ENCODE measurements around the gene GALR1.
"Not testable (repeated sequence)": the region's sequence is repeated elsewhere in the genome, so short reads cannot be mapped to it uniquely, and the experiment has no call there.

GALR1 gene, protein sequence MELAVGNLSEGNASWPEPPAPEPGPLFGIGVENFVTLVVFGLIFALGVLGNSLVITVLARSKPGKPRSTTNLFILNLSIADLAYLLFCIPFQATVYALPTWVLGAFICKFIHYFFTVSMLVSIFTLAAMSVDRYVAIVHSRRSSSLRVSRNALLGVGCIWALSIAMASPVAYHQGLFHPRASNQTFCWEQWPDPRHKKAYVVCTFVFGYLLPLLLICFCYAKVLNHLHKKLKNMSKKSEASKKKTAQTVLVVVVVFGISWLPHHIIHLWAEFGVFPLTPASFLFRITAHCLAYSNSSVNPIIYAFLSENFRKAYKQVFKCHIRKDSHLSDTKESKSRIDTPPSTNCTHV

DNA sequence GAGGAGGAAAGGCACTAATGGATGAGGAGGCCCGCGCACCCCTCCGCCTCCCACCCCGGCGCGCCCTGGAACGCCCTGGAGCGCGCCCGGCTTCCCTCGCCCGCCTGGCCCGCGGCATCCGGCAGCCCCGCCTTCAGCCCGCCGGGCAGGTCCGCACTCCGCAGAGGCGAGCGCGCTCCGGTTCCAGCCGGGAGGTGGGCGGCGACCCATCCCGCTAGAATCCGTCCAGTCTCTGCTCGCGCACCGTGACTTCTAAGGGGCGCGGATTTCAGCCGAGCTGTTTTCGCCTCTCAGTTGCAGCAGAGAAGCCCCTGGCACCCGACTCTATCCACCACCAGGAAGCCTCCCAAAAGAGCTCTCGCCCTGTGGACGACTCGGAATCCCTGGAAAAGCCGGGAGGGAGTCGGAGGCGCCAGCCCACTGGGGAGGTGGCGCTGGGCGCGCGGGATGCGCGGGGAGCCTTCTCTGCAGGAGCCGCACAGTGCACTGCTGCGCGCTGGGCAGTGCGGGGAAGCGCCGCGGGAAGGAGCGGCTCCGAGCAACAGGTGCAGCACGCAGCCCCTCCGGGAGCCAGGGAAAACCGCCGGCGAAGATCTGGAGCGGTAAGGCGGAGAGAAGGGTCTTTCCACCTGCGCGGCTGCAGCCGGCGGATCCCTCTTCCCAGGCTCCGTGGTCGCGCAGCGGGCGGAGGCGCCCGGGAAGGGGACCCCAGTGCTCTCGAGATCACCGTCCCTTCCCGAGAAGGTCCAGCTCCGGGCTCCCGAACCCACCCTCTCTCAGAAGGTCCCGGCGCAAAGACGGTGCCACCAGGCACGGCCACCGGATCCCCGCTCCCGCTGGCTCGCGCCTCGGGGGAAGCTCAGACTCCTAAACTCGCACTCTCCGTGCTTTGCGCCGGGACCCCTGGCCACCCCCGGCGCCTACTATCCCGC, at the start of gene GALR1:
TSS of gene GALR1 (plus strand) at position 280 of the 932 bp plus-strand sequence. CDS start 701 bp downstream, outside the sequence.
- DNase-seq, result no peak

DNA sequence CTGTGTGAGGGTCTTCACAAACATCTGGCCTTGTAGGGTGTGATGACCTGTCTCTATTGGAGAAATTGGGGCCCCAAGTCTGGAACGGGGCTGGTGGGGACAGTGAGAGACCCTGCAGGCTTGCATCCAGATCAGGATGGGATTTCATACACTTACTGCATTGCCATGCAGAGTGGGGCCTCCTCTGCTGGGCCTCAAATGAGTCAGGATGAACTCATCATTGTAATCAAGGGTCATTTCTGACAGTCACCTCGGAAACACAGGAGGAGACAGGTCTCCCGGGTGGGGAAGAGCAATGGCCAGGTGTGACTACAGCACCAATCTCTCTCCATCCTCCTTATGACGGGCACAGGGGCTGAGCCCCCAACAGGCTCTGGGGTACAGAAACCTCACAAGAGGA, 48.1 kb upstream of the GALR1 start:
- DNase-seq, result no peak

DNA sequence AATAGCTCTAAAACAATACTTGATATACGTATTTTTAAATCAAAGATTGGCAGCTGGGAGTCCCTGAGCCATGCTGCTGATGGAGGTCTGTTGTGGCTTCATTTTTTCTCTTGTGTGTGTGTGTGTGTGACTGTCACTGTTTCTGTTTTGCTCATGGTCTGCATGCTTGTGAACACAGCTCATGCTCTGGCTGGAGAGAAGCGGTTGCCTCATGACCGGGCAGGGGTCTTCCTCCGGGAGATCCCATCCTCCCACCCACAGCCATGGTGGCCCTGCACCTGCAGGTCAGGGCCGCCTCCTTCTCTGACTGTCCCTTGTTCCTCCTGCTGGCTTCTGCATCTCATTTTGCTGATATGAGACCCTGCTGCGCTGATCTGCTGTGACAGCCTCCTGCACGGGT, 47.3 kb upstream of the GALR1 start:
- DNase-seq, result no peak

DNA sequence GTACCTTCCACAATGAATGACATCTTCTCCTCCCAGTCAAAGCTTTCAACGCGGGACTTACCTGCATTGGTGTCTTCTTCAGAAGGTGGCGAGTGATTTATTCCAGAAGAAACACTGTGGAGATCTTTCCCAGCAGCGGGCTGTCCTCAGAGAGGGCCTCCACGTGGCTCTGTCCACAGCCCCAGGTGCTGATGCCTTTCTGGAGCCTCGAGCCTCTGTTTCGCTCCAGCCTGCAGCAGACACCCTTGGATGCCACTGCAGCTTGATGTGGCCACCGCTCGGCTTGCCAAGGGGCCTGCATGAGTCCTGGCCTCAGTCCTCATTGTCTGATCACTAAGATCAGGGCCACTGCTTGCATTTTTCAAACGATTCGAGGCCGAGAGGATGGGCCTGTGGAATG, 46.6 kb upstream of the GALR1 start:
- DNase-seq, result no peak

DNA sequence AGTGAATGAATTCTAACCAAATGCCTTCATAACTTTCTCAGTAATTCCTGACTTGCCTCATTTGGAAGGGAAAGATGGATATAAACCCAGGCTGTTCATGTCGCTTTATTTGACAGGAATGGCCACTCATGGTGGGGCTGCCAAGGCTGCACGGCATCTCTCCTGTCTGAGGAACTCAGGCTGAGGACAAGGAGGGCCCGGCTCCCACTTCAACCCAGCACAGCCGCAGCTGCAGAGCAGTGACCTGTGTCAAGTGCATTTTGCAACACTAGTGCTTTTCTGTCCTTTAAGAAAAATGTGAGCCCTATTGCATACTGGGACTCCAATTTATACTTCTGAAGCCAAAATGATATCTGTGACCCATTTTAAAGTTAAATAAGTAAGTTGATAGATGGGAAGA, 45.8 kb upstream of the GALR1 start:
- no peak for DNase-seq

DNA sequence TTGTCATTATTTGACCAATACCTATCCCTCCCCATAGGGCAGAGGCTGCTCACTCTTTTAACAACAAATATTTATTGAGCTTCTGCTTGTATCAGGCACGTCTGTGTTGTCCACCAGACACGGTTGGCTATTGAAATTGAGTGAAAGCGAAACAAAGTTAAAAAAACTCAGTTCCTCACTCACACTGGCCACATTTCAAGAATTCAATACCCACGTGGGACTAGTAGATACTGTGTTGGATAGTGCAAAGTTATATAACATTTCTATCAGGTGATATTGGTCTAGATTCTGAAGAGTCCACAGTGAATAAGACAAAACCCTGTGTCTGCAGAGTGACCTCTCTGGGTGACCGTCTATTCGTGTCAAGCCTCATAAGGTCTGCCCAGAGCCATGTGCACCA, 43.9 kb upstream of the GALR1 start:
- DNase-seq, result no peak

DNA sequence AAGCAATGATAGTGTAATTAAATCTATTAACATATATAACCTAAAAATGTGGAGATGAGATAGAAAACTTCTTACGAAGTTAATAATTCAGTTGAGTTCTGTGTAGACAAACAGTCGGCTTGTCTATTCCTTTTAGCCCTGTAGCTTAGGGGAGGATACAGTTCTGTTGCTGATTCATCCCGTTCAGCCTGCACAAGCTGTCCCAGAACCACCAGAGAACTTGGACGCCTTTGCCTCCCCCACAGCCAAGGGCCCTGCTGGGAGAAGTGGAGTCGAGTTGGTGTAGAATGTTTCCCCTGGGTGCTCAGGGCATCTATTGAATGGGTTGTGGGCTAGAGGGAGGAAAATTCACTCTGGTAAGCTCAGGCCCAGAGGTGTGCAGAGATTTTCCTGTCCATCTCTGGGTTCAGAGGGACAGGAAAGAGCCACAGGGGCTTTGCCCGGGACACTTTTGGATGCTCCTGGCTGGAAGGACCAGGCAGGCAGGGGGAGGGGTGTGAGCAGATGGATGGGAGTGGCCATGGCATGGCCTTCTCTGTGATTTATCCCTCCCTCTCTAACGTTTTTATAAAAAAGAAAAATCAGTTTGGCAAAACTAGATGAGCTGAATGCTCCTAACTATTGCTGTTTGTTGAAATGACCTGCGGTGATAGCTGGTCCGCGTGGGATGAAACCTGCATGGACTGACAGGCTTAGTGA, 42.8 kb upstream of the GALR1 start:
- no peak for DNase-seq

DNA sequence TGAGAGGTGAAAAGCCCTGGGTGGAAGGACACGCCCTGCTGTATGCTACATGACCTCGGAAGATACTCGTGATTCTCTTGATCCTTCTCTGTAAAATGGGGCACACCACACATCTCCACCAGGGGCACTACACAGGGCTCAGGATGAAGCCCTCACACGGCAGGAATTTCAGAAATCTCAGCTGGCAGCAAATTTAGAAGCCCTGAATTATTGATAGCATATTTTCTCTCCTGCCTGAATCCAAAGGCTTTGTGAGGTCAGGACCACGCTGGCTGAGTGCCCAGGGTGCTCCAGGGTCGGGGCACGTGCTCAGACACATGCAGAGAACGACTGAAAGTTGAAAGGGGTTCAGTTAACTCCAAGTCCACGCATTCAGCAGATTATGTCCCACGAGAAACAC, 42.1 kb upstream of the GALR1 start:
- DNase-seq, result no peak

DNA sequence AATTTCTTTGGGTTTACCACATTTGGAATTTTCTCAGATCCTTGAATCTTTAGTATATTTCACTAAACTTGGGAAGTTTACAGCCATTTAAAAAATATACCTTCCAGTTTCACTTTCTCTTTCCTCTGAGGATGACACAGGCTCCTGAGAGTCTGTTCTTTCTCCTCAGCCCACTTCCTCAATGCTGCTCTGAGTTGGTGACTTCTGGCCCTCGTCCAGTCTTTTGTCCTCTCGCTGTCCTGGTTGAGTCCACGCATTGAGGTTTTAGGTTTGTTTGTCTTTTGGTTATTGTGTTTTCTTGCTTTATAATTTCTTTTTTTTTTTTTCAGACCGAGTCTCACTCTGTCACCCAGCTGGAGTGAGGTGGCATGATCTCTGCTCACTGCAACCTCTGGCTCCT, 40.7 kb upstream of the GALR1 start:
- no peak for DNase-seq

DNA sequence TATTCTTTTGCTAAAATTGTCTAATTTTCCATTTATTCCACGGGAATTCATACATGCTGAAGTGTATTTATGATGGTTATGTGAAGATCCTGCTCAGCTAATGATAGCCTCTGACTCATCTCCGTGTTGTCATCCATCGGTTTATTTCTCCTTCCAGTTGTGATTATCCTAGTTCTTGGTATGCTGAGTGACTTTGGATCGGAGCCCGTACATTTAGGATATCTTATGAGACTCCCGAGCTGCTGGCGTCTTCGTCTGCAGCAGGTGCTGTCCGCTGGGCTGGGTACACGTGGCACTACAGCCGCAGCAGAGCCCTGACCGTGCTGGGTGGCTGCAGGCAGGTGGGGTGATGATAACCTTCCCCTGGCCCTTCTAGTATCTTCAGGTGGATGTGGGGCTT, 40.1 kb upstream of the GALR1 start:
- no peak for DNase-seq

DNA sequence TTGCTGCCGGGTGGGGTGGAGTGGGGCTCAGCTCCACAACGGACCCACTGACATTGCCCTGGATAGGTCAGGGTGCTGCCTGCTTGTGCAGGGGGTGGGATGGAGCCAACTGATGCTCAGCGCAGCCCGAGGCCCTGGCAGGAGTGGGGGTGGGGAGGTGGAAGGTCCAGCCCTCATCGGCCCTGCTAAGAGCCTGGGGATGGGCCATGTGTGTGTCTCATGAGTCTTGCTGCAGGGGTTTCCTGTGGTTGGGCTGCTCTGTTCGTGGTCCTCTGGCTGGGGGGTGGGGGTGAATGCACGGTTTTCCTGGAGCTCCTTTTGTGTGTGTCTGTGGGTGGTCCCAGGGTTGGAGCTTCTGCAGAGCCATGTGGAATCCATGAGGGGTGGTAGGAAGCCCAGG, 39.4 kb upstream of the GALR1 start:
- no peak for DNase-seq

DNA sequence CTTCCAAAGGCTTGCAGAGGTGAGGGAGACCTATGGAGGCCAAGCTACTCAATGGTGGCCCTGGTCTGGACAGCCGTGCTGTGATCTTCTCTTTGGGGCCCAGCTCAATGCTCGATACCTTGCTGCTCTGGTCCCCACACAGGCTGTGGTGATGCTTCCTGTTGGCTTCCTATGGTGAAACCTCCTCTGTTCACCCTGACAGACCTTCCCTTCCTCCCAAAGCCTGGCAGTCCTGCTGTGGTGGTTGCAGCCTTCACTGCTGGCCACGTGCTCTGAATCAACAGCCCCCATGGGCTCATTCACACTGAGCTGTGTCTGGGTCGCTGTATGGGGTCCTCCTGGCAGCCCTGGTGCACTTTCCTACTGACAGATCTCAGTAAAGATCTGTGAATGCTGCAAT, 31.0 kb upstream of the GALR1 start:
- no peak for DNase-seq

DNA sequence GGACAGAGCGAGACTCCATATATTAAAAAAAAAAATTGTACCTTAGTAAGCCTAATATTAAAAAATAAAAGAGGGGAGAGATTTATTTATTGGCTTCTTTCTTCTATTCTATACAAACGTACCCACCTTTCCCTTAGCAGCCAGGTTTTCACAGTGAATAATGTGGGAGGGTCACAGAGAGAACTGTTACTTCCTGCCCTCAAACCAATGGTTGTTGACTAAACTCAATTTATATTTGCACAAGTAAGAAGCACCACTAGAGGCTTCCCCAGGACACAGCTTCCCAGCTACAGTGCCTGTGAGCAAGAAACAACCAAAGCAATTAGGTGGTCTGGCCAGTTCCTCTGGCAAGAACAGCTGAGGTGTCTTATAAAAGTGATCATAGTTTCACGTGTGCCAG, 28.9 kb upstream of the GALR1 start:
- no peak for DNase-seq

DNA sequence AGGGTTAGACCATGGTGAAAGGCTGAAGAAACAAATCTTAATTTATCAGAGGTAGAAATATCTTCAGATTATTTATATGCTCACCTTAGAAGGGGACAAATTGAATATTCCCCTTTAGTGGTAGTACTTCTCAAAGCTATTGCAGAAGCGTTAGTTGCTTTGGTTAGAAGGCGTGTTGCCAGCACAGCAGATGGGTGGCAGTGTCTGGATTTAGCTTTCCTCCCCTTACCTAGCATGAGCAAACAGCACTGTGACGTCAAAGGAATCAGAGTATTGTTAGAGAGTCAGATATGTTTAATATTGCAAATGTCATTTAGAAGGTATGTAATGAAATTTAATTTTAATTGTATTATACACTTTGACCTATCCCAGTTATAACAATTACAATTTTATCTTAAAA, 27.2 kb upstream of the GALR1 start:
- no peak for DNase-seq

DNA sequence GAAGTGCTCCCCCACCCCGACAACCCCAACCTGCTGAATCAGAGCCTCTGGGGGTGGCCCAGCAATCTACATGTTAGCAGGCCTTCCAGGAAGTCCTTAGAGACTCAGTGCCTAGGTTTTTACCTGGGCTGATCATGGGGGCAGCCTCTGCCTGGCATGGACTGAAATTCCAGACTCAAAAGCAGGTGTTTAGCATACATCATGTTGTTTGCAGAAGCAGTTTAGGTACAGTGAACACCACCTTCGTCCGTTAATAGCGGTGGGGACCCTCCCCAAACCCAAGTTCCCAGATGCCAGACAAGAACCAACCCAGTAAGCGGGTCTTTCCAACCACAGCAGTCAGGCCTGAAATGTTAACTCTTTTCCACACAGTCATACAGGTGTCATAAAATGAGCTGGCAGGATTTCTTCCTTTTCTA, 26.4 kb upstream of the GALR1 start:
- no peak for DNase-seq

DNA sequence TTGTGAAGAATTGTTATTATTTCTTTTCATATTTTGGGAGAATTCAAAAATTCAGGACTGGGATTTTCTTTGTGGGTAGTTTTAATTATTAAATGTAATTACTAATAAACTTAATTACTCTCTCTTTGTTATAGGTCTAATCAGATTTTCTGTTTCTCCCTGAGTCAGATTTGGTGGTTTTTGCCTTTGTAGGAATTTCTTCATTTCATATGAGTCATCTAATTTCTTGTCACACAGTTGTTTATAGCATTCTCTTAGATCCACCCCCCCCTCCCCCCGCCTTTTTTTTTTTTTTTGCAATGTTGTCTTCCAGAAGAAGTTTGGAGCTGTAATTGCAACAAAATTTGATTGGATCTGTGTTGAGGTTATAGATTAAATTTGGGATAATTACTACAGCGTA, 26.0 kb upstream of the GALR1 start:
- no peak for DNase-seq

DNA sequence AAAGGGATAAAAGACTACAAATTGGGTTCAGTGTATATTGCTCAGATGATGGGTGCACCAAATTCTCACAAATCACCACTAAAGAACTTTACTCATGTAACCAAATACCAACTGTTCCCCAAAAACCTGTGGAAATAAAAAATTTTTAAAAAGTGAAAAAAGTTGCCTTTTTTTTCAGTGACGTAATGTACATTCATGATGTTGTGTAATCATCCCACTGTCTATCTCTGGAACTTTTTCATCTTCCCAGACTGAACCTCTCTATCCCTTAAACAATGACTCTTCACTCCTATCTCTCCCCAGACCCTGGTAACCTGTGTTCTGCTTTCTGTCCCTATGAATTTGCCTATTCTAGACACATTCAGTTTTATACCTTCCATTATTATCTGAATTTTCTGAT, 19.0 kb upstream of the GALR1 start:
- no peak for DNase-seq

DNA sequence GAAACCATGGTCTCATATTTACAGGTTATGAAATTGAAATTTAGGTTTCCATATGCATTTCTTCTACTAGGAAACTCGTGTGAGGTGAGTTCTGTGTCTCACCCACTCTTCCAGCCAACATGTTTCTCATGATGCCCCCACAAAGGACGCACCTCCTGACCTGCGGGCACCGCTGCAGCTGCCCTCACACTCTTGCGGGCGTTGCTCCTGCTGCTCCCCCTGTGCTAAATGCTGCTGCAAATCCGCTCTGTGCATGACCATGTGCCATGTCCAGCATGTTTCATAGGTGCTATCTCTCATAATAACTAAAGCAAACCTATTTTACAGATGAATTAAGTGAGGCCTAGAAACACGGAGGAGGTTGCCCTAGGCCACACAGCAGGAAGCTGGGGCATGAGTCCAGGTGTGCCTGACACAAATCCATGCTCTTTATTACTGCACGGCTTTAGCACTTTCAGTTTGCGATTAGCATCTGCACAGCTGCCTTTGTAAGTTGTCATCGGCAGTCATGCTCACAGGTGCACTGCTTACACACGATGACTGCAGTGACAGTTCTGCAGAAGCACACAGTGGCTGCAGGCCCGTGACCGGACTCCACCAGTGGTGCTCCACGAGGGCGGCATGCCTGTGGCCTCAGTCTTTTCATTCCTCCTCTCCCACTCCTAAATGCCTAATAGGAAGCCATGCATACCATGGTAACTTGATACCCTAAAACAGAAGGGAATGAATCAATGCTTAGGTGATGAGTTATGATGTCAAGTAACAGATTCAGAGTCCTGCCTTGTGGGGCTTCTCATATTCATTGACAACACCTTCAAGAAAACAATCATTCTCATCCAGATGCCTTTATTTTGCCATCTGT, 14.9 kb upstream of the GALR1 start:
- DNase-seq, result no peak

DNA sequence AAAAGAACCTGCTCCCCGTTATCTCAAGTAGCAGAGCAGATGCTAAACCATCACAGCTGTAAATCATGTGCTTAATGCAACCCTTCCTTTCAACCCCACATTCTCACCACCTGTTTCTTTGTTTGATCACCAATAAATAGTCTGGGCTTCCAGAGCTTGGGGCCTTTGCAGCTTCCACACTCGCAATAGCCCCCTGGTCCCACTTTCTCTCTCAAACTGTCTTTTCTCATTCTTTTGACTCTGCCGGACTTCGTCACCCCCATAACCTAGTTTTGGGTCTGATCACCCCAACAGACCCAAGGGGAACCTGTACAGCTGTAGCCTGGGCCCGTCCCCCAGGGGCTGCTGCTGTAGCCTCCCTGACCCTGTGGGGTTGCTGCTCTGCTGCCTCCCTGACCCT, 10.4 kb upstream of the GALR1 start:
- DNase-seq, result not testable (repeated sequence)

DNA sequence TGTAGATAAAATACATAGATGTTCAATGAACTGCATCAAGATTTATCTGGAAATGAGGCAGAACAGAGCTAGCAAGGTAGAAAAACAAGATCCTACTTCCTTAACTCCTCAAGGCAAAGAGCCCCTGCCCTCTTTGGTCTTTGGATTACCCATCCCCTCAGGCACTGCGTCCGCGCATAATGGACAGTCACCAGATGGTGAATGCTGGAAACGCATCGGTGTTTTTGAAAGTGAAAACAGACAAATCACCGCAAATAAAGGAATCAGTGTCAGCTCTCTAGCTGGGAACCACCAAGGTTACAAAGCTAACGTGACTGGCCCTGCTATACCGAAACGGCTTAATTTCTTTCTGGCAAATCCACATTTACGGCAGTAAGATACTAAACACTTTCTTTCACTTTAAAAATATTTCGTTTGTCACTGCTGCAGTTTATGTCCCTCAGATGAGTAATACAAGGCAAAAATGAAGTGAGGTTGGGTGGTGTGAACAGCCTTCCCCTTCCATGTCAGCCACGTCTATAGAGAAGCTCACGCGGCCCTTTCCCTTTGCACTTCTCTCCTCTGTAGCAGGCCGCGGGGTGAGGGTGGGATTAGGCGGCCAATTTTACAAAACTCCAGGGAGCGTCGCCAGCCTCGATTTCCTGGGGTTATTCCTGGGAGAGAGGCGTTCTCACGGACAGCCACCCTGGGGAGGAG, 627 bp upstream of the GALR1 start:
- DNase-seq, result no peak

DNA sequence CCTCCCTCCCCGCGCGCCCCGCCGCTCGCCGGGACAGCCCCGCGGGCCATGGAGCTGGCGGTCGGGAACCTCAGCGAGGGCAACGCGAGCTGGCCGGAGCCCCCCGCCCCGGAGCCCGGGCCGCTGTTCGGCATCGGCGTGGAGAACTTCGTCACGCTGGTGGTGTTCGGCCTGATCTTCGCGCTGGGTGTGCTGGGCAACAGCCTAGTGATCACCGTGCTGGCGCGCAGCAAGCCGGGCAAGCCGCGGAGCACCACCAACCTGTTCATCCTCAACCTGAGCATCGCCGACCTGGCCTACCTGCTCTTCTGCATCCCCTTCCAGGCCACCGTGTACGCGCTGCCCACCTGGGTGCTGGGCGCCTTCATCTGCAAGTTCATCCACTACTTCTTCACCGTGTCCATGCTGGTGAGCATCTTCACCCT, 865 bp downstream of the GALR1 start:
- DNase-seq, result no peak
